ENCODE results near the gene BRD7.

Gene BRD7

DNA sequence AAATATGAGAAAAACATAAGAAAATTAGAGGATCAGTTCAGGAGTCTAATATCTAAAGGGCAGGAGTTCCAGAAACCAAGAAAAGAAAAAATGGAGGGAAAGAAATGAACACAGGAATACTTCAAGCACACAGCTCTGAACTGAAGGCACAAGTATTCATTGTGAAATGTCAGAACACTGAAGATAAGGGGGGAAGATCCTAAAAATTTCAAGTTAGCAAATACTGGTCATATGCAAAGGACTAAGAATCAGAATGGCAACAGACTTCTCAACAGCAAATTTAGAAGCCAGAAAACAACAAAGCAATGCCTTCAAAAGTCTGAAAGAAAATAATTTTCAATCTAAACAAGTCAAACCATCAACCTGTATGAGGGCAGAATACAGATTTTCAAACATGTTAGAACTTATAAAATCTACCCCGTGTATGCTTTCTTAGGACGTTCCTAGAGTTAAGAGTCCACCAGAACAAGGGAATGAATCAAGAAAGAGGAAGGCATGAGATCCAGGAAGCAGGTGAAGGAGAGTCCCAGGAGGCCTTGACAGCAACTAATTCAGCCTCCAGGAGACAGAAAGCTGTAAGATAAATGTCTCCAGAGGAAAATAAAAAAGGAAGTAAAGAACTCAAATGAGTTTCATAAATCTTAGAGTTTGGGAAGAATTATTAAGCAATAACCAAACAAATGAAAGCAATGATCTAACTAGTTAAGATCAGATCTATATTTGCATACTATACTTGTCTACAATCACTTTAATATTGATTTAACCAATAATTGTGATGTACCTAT is 2.8 kb downstream of the BRD7 start:
- TF ChIP-seq, protein P1, sequence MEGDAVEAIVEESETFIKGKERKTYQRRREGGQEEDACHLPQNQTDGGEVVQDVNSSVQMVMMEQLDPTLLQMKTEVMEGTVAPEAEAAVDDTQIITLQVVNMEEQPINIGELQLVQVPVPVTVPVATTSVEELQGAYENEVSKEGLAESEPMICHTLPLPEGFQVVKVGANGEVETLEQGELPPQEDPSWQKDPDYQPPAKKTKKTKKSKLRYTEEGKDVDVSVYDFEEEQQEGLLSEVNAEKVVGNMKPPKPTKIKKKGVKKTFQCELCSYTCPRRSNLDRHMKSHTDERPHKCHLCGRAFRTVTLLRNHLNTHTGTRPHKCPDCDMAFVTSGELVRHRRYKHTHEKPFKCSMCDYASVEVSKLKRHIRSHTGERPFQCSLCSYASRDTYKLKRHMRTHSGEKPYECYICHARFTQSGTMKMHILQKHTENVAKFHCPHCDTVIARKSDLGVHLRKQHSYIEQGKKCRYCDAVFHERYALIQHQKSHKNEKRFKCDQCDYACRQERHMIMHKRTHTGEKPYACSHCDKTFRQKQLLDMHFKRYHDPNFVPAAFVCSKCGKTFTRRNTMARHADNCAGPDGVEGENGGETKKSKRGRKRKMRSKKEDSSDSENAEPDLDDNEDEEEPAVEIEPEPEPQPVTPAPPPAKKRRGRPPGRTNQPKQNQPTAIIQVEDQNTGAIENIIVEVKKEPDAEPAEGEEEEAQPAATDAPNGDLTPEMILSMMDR (IDR thresholded peaks at IDR 0.05; ENCODE audit: extremely low read depth, insufficient read depth, missing control alignments), result no peak
- in situ Hi-C loops (cut with MboI; ENCODE audit: low pct_unique_long_range_greater_than_20kb, low sequenced_read_pairs, unreplicated experiment), result loop anchor here (10.0 to 25.0 kb wide), 2 partner anchors 299 to 421 kb away; no protein-coding TSS in a partner anchor
- no peak for DNase-seq (ENCODE audit: low spot score)

DNA sequence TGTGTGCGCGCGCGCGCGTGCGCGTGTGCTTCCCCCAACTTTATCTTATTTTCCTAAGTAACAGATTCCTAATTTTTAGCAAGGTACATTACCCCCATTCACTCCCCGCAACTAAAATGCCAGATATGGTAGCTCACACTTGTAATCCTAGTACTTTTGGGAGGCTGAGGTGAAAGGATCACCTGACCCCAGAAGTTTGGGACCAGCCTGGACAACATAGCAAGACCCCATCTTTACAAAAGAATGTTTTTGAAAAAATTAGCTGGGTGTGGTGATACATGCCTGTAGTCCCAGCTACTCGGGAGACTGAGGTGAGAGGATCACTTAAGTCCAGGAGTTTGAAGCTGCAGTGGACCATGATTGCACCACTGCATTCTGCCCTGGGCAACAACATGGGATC is 5.1 kb downstream of the BRD7 start:
- TF ChIP-seq, protein P1 (IDR thresholded peaks at IDR 0.05; ENCODE audit: extremely low read depth, insufficient read depth, missing control alignments), result no peak
- in situ Hi-C loops (cut with MboI; ENCODE audit: low pct_unique_long_range_greater_than_20kb, low sequenced_read_pairs, unreplicated experiment), result loop anchor here (10.0 to 25.0 kb wide), 2 partner anchors 301 to 424 kb away; no protein-coding TSS in a partner anchor
- no peak for DNase-seq (ENCODE audit: low spot score)

DNA sequence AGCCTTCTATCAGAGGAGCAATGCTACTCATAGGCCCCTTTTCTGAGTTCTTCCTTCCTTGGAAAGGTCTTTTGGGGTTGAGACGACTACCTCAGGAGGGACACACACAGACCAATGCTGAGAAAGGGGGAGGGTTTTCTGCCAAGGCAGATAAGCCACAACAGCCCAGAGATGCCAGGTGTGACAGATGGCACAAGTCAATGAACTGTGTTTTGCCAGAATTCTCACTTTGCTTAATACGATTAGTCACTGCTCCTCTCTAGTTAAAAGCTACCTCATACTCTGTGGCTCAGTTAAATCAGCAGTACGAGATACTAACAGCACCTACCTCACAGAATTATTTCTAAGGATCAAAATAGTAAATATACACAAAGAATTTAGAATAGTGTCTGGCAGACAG is 8.0 kb downstream of the BRD7 start:
- no peak for DNase-seq (ENCODE audit: low spot score)
- in situ Hi-C loops (cut with MboI; ENCODE audit: low pct_unique_long_range_greater_than_20kb, low sequenced_read_pairs, unreplicated experiment), result loop anchor here (10.0 to 25.0 kb wide), 2 partner anchors 304 to 427 kb away; no protein-coding TSS in a partner anchor
- TF ChIP-seq, protein P1 (IDR thresholded peaks at IDR 0.05; ENCODE audit: extremely low read depth, insufficient read depth, missing control alignments), result no peak

DNA sequence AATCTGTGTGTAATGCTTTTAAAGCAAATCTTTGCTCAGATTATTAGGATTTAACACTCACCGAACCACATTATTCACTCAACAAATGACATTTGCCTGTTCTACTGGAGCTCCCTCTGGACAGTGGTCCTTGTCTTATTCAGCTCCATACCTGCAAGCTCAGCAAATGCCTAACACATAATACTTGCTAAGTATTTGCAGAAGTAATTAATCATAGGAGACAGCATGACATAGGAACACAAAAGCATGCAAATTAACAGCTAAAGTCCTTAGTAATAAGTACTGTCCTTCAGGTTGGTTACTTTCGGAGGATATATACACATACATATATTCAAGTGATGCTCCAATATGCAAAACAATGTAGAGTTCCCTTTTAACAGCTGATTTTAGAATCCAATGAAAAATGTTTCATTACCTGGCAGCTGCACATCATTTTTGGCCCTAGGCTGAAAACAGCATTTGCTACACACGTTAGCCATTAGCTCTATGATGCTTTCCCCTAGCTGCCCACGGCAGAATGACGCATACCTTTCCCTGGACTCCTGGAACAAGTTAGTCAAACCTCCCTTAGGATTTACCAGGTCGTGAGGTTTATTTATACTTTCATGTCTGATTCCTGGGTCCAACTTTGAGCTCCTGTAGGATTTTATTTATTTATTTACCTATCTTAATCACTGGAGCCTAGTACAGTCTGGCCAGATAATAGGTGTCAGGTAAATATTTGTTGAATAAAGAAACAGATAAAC is 8.6 kb downstream of the BRD7 start:
- DNase-seq (ENCODE audit: low spot score), result no peak
- TF ChIP-seq, protein P1 (IDR thresholded peaks at IDR 0.05; ENCODE audit: extremely low read depth, insufficient read depth, missing control alignments), result no peak
- in situ Hi-C loops (cut with MboI; ENCODE audit: low pct_unique_long_range_greater_than_20kb, low sequenced_read_pairs, unreplicated experiment), result loop anchor here (10.0 to 25.0 kb wide), 2 partner anchors 305 to 427 kb away; no protein-coding TSS in a partner anchor

DNA sequence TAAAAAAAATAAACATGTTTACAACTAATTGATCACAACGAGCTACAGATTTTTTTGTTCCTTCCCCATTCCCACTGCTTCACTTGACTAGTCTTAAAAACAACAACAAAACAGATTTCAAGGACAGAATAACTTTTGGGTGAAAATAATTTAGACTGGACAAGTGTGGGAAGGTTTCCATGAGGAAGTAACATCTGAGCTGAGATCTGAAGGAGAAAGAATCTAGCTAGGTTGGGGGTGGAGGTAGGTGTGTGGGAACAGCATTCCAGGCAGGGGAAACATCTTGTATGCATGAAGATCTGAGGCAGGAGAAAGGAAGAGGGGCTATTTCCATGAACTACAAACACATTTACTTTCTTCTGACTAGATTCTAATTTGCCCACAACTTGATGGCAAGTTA is 9.2 kb downstream of the BRD7 start:
- TF ChIP-seq, protein P1 (IDR thresholded peaks at IDR 0.05; ENCODE audit: extremely low read depth, insufficient read depth, missing control alignments), result no peak
- no peak for DNase-seq (ENCODE audit: low spot score)
- in situ Hi-C loops (cut with MboI; ENCODE audit: low pct_unique_long_range_greater_than_20kb, low sequenced_read_pairs, unreplicated experiment), result loop anchor here (10.0 to 25.0 kb wide), 3 partner anchors 145 to 428 kb away; no protein-coding TSS in a partner anchor

DNA sequence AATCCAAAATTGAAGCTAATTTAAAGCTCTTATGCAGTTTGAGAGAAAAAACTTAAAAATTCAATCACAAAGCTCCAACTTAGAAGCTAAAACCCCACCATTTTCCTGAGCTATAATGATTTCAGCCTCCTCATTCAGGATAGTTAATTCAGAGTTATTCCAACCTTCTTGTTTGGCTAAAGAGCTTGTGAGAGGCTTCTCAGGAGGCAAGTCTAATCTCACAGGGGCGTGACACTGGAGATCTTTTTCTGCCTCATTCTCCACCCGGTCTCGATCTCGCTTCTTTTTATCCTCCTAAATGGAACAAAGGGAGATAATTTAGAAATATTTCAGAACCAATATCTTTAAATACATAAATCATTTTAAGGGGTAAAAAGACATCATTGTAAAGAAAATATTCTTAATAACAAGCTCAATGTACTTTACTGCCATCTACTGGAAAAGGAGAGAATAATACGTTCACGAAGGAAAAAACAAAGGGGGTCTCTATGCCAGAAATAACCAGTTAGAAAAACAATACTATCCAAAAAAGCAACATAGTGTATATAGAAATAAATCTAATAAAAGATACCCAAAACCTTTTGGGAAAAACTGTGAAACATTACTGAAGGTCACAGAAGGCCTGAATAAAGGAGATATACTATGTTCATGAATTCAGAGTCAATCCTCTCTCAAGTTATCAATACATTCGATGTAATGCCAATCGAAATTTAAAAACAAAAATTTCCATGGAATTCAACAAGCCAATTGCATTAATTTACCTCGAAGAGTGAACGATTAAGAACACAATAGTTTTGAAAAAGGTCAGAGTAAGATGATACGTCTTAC is 13.9 kb downstream of the BRD7 start:
- TF ChIP-seq, protein P1 (IDR thresholded peaks at IDR 0.05; ENCODE audit: extremely low read depth, insufficient read depth, missing control alignments), result peak; percentile 45
- in situ Hi-C loops (cut with MboI; ENCODE audit: low pct_unique_long_range_greater_than_20kb, low sequenced_read_pairs, unreplicated experiment), result loop anchor here (10.0 to 25.0 kb wide), 2 partner anchors 140 to 432 kb away; no protein-coding TSS in a partner anchor
- no peak for DNase-seq (ENCODE audit: low spot score)
